ENCODE results near the gene RAC3. TPM values are rescaled to one million over a fixed set of nuclear protein-coding genes. Genes with fewer than 3 reads are reported as not detected.

Gene RAC3
- 8.0 and 9.3 TPM in 2 replicates for total RNA-seq (2022)
- percentile 23 among the genes with signal in this experiment for Bru-seq, nascent RNA
- BruChase-seq, experiment 1, labeled RNA remaining after a 6-hour chase = percentile 57 among the genes with signal in this experiment
- BruChase-seq, experiment 2, labeled RNA remaining after a 2-hour chase = percentile 51 among the genes with signal in this experiment
- long read RNA-seq = 0 reads

- H3K36me3 Mint-ChIP-seq (ENCODE audit: insufficient read depth, unreplicated experiment) = peaks cover 32% of the 10 kb centered on the region
- CTCF ChIA-PET = no interaction called here
- no peaks in the 10 kb centered on the region for H3K4me1 Mint-ChIP-seq (ENCODE audit: low read depth, unreplicated experiment)
- DNase-seq = no peak
- peak within 1 kb of the TSS; percentile 32 for H3K4me3 Mint-ChIP-seq (ENCODE audit: low read depth, unreplicated experiment)
- intact Hi-C loops (cut with micrococcal nuclease; ENCODE audit: unreplicated experiment) = no loop called here
- no peak within 1 kb of the TSS for H3K27ac Mint-ChIP-seq (ENCODE audit: unreplicated experiment)
- no peak for TF ChIP-seq CTCF (IDR thresholded peaks at IDR 0.05; ENCODE audit: unreplicated experiment)
- no peaks in the 10 kb centered on the region for H3K27me3 Mint-ChIP-seq (ENCODE audit: unreplicated experiment)
- no peaks in the 10 kb centered on the region for H3K9me3 Mint-ChIP-seq (ENCODE audit: low read depth, unreplicated experiment)
- BruUV-seq (replicated peaks) = no TSS peak
Observed at GRCh38 chr17:82031303-82031884, at the start of gene RAC3. Gene RAC3 (plus strand): TSS chr17:82031678. CDS start chr17:82031762, 84 bp downstream.

GRCh38 chr17:81983011-81983638 is 48.4 kb upstream of the RAC3 start:
- CTCF ChIA-PET = no interaction called here
- peaks cover 38% of the 10 kb centered on the region for H3K36me3 Mint-ChIP-seq (ENCODE audit: insufficient read depth, unreplicated experiment)

GRCh38 chr17:81983639-81984373 is 47.7 kb upstream of the RAC3 start:
- CTCF ChIA-PET = no interaction called here
- H3K36me3 Mint-ChIP-seq (ENCODE audit: insufficient read depth, unreplicated experiment) = peaks cover 35% of the 10 kb centered on the region
- H3K27me3 Mint-ChIP-seq (ENCODE audit: unreplicated experiment) = no peaks in the 10 kb centered on the region
- H3K9me3 Mint-ChIP-seq (ENCODE audit: low read depth, unreplicated experiment) = no peaks in the 10 kb centered on the region
- no peak for TF ChIP-seq CTCF (IDR thresholded peaks at IDR 0.05; ENCODE audit: unreplicated experiment)
- no peak for DNase-seq
- no TSS peak for BruUV-seq (replicated peaks)
- no peak overlapping the region for H3K4me3 Mint-ChIP-seq (ENCODE audit: low read depth, unreplicated experiment)
- peaks cover 3% of the 10 kb centered on the region for H3K4me1 Mint-ChIP-seq (ENCODE audit: low read depth, unreplicated experiment)
- intact Hi-C loops (cut with micrococcal nuclease; ENCODE audit: unreplicated experiment) = no loop called here
- no peak overlapping the region for H3K27ac Mint-ChIP-seq (ENCODE audit: unreplicated experiment)

More at GRCh38 chr17:81983011-81983638, 48.4 kb upstream of the RAC3 start:
- intact Hi-C loops (cut with micrococcal nuclease; ENCODE audit: unreplicated experiment) = no loop called here
- H3K4me1 Mint-ChIP-seq (ENCODE audit: low read depth, unreplicated experiment) = peaks cover 10% of the 10 kb centered on the region
- H3K9me3 Mint-ChIP-seq (ENCODE audit: low read depth, unreplicated experiment) = no peaks in the 10 kb centered on the region
- no peak for DNase-seq
- no peak overlapping the region for H3K27ac Mint-ChIP-seq (ENCODE audit: unreplicated experiment)
- no peaks in the 10 kb centered on the region for H3K27me3 Mint-ChIP-seq (ENCODE audit: unreplicated experiment)
- no peak overlapping the region for H3K4me3 Mint-ChIP-seq (ENCODE audit: low read depth, unreplicated experiment)
- TF ChIP-seq CTCF (IDR thresholded peaks at IDR 0.05; ENCODE audit: unreplicated experiment) = no peak
- BruUV-seq (replicated peaks) = no TSS peak

- DNase-seq = no peak
- Mint-ChIP-seq H3K27ac (ENCODE audit: unreplicated experiment) (no peak overlapping the region), H3K4me3 (ENCODE audit: low read depth, unreplicated experiment) (no peak overlapping the region), H3K4me1 (ENCODE audit: low read depth, unreplicated experiment) (no peaks in the 10 kb centered on the region), H3K27me3 (ENCODE audit: unreplicated experiment) (no peaks in the 10 kb centered on the region), H3K9me3 (ENCODE audit: low read depth, unreplicated experiment) (no peaks in the 10 kb centered on the region), H3K36me3 (ENCODE audit: insufficient read depth, unreplicated experiment) (peaks cover 34% of the 10 kb centered on the region)
- CTCF ChIA-PET = no interaction called here
- TF ChIP-seq CTCF (IDR thresholded peaks at IDR 0.05; ENCODE audit: unreplicated experiment) = no peak
- BruUV-seq (replicated peaks) = no TSS peak
- intact Hi-C loops (cut with micrococcal nuclease; ENCODE audit: unreplicated experiment) = no loop called here
Observed at GRCh38 chr17:81984773-81985410, 46.6 kb upstream of the RAC3 start.

Measured in Calu3 (cell line).